Stomach (tissue), 4 donors: ENCODE results near the gene ST6GAL2.

Experiments
- POLR2A ChIP-seq, 4 donors: fragments of 450-650 bp; IDR thresholded peaks; one replicate each; pipeline ENCODE4 v1.6.1; 2016; ENCODE audit warnings: antibody characterized with exemption in 4 of 4, control low read depth in 2 of 4, mild to moderate bottlenecking in 1 of 4, moderate library complexity in 1 of 4
- POLR2AphosphoS5 ChIP-seq, 3 donors: sonication (generic); formaldehyde crosslinking; IDR thresholded peaks; one replicate each; pipeline ENCODE4 v1.6.1; 2016; ENCODE audit warnings: antibody characterized with exemption in 3 of 3
- TF ChIP-seq, protein P1 (sequence below), 7 experiments: fragments of 450-650 bp in 4 of 7; fragments of 200-600 bp in 3 of 7; sonication (generic) in 3 of 7; IDR thresholded peaks; one replicate each; pipeline ENCODE4 v1.5.1; 2016 to 2019; ENCODE audit warnings: antibody characterized with exemption in 7 of 7, control low read depth in 2 of 7, mild to moderate bottlenecking in 1 of 7

DNA sequence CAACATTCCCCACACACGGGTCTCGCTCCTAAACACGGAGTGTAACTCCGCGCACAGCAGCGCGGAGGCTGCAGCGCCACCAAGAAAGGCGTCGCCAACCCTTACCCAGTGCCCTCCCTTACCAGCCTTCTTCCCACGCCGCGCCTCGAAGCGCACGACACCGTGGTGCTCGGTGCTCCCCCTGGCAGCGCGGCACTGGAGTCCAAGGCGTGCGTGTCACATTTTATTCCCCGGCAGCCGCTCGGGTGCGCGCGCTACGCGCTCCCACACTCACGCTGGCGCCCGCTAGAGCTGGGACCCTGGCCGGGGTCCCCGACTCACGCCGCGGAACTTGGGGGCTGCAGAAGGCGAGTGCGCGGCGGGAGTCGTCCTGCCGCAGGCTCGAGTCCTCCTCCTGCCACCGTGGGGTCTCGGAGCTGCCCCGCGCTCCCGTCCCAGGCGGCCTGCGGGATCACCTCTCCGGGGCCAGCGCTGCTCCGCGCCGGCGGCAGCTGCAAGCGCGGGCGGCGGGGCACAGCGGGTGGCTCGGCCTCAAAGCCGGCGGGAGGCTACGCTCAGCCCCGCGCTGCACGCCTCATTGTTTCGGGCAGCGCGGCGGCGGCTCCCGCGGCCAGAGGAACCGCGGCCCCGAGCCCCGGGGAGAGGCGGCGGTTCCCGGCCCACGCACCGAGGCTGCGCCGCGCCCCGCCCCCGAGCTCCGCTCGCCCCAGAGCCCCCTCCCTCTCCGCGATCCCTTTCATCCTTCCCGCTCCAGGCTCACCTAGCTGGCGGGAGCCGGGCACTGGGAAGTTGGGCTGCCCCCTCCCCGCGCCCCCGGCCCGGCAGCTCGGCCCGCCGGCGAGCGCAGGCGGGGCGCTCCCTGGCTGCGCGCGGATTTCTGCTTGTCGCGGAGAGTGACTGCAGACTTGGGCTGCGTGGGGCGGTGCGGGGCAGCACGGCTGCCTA, at the start of gene ST6GAL2:
- TF ChIP-seq POLR2A (IDR thresholded peaks at IDR 0.05) (no peak), POLR2AphosphoS5 (IDR thresholded peaks at IDR 0.05) (no peak)
- TF ChIP-seq, protein P1, sequence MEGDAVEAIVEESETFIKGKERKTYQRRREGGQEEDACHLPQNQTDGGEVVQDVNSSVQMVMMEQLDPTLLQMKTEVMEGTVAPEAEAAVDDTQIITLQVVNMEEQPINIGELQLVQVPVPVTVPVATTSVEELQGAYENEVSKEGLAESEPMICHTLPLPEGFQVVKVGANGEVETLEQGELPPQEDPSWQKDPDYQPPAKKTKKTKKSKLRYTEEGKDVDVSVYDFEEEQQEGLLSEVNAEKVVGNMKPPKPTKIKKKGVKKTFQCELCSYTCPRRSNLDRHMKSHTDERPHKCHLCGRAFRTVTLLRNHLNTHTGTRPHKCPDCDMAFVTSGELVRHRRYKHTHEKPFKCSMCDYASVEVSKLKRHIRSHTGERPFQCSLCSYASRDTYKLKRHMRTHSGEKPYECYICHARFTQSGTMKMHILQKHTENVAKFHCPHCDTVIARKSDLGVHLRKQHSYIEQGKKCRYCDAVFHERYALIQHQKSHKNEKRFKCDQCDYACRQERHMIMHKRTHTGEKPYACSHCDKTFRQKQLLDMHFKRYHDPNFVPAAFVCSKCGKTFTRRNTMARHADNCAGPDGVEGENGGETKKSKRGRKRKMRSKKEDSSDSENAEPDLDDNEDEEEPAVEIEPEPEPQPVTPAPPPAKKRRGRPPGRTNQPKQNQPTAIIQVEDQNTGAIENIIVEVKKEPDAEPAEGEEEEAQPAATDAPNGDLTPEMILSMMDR (IDR thresholded peaks at IDR 0.05), result no peak
